HG02970 (cell line): ENCODE data around the gene IL21R.
"Not testable (repeated sequence)": the region's sequence is repeated elsewhere in the genome, so short reads cannot be mapped to it uniquely, and the experiment has no call there.

Source experiments
- ATAC-seq: cut with Tn5 transposase; IDR thresholded peaks from one replicate; pipeline ENCODE4 v1.9.1; 2021; ENCODE audit warnings: mild to moderate bottlenecking, moderate library complexity, moderate number of reproducible peaks; ENCODE audit not compliant: unreplicated experiment, low FRiP score

The IL21R gene

GRCh38 chr16:27374221-27374803, 27.7 kb upstream of the IL21R start:
- ATAC-seq = no peak

DNA sequence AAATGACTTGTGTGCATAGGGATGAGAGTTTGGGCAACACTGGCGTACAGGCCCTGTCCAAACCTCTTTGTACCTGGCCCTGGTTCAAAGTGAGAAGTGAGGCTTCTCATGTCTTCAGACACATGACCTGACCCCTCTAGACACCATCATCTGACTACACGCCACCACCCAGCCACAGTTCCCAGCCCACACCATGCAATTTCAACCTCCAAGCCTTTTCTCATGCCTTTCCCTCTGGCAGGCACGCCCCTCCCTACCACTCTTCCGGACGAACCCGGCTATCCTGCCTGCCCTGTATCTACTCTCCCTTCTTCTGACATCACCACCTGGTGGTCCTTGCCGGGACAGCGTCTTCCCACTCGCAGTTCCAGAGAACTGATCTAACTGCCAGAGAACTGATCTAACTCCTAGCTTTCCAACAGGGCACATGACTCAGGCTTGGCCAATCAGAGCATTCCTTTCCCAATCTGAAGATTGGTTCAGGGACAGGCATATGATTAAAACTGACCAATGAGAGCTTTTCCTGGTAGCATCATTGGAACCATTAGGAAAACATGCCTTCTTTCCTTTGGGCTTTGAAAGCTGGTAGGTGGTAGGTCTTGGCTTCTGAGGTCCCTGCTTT, 27.1 kb upstream of the IL21R start:
- ATAC-seq = no peak

DNA sequence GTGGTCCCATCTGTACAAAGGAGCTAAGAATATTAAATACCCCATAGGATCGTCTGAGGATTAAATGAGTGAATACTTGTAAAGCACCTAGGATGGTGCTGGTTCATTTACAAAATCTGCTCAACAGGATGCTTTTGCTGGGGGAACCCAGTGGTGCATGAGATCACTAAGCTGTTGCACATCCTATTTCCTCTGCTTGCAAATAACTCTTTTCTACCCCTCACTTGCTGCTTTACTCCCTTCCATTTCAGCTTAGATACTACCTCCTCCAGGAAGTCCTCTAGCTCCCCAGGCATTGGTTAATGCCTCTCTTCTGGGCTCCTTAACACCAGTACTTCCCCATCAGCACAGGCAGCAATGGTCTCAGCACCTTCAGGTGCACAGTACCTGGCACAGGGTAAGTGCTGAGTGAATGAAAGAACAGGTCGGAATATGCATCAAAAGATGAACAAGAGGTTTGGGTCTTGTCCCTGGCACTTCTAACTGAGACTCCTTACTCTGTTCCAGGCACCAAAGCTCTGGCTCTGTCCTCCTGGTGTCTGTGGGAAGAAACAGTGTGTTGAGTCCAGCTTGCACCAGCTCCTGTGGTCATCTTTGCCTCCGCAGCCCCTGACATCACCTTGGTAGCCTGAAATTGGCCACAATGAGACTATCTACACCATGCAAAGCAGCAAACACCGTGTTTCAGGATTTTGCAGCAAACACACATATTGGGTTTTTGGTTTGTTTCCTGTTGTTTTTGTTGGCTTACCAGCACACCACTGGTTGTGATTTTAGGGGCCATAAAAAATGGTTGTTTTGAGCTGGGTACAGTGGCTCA, 24.1 kb upstream of the IL21R start:
- no peak for ATAC-seq

GRCh38 chr16:27378871-27379481, 23.0 kb upstream of the IL21R start:
- ATAC-seq = no peak

DNA sequence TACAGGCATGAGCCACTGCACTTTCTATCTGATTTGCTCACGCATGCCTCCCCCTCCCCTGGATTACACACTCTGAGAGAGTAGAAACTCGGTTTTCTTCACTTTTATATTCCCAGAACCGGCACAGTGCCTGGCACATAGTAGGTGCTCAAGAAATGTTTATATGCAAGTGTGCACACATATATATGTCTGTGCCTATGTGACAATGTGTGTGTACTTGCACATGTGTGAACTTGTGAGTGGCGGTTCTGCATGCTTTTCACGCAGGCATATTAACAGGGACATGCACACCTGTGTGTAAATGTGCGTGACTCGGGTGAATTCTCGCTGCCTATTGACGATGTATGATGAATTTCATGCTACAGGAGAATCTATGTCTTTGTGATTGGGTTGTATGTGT, 22.1 kb upstream of the IL21R start:
- no peak for ATAC-seq

DNA sequence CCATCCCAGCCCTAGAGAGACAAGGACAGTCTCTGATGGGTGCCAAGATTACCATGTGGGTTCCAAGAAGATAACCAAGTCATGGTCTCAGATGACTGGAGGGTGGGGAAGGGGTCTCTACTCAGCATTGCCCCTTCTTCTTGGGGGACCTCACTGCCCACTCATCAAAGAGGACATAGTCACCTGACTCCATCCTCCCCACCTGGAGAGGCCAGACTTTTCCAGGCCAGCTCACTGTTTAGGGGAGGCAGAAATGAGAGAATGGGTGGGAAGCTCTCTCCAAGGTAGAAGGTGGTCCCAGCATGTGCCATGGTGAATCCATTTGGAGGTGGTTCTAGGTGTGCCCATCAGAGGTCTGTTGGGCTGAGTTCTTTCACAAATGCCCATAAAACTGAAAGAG, 20.7 kb upstream of the IL21R start:
- ATAC-seq = no peak

- no peak for ATAC-seq
Measured at GRCh38 chr16:27381974-27382855, 19.8 kb upstream of the IL21R start.

GRCh38 chr16:27383556-27384243, 18.3 kb upstream of the IL21R start:
- no peak for ATAC-seq

DNA sequence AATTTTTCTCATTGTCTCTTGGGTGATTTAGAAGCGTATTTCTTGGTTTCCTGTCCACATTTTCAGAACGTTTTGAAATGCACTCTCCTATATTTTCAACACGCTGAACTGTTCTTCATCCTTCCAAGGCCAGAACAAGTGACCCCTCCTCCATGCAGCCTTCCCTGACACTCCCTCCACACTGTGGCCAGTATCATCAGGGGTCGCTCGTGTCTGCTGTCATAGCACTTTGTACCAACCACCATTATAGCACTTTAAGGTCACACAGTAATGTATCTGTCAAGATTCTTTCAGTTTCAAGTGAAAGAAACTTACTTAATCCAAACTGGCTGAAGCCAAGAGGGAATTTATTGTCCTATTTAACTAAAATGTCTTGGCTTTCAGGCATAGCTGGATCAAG, 17.5 kb upstream of the IL21R start:
- no peak for ATAC-seq

GRCh38 chr16:27385398-27385797, 16.6 kb upstream of the IL21R start:
- no peak for ATAC-seq

- ATAC-seq = no peak
Measured at GRCh38 chr16:27386674-27387073, 15.3 kb upstream of the IL21R start.

DNA sequence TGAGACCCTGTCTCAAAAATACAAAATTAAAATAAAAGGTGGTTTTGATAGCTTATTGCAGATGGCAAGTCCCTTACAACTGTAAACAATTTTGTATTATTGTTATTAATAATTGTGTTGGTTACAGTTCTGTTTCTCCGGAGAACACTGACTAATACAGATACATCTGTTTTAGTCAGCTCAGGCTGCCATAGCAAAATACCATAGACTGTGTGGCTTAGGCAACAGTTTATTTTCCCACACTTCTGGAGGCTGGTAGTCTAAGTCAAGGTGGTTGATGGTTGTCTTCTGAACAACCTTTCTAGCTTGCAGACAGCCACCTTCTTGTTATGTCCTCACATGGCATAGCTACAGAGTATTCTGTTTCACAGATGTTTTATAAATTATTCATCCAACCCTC, 14.2 kb upstream of the IL21R start:
- ATAC-seq = no peak

- ATAC-seq = no peak
Measured at GRCh38 chr16:27389272-27389961, 12.6 kb upstream of the IL21R start.

DNA sequence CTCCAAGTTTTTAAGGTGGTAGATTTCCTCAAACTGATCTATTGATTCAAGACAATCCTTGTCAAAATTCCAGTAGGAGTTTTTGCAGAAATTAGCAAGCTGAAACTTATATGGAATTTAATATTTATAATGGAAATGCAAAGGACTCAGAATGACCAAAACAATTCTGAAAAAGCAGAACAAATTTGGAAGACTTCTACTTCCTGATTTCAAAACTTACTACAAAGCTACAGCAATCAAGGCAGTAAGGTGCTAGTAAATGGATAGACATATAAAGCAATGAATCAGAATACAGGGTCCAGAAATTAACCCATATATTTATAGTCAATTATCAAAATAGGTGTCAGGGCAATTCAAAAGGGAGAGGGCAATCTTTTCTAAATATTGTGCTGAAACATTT, 11.8 kb upstream of the IL21R start:
- no peak for ATAC-seq

- no peak for ATAC-seq
Measured at GRCh38 chr16:27392671-27393070, 9.3 kb upstream of the IL21R start.

DNA sequence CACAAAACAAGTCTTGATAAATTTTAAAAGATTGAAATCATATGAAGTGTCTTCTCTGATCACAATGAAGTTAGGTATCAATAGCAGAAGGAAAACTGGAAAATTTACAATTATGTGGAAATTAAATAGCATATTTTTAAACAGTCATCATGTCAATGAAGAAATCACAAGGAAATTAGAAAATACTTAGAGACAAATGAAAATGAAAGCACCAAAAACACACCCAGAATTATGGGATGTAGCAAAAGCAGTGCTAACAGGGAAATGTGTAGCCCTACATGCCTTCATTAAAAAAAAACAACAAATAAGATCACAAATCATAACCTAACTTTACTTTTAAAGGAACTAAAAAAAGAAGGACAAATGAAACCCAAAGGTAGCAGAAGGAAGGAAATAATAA, 7.5 kb upstream of the IL21R start:
- ATAC-seq = no peak

DNA sequence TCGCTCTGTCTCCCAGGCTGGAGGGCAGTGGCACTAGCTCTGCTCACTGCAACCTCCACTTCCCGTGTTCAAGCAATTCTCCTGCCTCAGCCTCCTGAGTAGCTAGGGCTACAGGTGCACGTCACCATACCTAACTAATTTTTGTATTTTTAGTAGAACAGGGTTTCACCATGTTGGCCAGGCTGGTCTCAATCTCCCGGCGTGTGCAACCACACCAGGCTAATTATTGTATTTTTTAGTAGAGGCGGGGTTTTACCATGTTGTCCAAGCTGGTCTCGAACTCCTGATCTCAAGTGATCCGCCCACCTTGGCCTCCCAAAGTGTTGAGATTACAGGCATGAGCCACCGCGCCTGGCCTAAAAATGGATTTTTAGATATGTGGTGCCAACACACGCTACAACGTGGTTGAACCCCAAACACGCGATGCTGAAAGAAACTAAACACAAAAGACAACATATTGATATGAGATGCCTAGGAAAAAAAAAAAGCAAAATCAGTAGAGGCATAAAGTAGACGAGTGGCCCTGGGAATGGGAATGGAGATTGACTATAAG, 3.6 kb upstream of the IL21R start:
- ATAC-seq = not testable (repeated sequence)

DNA sequence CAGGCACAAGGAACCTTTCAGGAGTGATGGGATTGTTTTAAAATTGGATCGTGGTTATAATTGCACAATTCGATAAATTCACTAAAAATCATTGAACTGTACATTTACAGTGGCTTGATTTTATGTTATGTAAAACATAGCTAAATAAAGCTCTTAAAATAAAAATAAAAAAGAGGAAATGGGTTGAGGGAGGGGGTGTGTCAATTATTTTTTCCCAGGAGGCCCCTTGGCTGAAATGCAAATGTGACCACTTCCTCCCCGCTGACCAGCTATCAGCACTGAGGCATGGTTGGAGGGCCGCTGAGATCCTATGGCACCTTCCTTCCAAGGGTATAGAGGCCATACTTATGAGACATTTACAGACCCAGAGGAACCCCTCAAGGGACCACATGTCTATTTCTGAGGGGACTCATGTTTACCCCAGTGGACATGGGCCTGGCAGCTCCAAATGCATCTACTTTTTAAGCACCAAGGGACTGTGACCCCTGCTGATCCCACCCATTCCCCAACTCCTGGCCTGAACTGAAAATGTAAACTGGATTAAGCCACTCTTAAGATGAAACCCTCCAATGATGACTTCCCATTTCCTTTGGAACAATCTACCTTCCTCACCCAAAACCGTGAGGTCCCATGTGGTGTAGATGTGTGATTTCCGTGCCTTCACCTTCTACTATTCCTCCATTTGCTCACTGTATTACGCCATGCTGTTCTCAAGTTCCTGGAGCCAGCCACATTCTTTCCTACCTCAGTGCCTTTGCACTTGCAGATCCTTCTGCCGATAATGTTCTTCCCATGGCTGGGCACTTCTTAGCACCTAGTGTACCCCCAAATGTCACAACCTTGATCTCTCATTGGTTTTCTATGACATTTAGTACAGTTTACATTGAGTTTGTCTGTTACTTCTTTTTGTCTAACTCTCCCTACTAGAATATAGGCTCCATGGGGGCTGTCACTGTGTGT, 2.8 kb upstream of the IL21R start:
- no peak for ATAC-seq
